Measurements from ENCODE around the gene MAST3.

DNA sequence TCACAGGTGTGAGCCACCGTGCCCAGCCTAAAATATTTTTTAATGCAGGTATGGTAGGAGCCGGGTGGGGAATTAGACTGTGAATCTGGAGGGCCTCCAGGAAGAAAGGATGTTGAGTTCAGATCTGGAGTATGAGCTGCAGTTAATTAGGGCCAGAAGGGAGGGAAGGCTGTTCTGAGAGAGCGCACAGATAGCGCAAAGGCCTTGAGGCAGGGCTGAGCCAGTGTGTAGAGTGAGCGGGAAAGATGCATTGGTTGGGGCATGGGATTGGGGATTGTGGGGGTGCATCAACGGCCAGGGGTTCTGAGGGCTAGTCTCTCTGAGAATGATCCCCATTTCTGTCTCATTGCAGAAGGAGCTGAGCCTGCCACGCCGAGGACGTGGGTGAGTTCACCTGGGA, 9.7 kb downstream of the MAST3 start:
- TF ChIP-seq, protein P1, sequence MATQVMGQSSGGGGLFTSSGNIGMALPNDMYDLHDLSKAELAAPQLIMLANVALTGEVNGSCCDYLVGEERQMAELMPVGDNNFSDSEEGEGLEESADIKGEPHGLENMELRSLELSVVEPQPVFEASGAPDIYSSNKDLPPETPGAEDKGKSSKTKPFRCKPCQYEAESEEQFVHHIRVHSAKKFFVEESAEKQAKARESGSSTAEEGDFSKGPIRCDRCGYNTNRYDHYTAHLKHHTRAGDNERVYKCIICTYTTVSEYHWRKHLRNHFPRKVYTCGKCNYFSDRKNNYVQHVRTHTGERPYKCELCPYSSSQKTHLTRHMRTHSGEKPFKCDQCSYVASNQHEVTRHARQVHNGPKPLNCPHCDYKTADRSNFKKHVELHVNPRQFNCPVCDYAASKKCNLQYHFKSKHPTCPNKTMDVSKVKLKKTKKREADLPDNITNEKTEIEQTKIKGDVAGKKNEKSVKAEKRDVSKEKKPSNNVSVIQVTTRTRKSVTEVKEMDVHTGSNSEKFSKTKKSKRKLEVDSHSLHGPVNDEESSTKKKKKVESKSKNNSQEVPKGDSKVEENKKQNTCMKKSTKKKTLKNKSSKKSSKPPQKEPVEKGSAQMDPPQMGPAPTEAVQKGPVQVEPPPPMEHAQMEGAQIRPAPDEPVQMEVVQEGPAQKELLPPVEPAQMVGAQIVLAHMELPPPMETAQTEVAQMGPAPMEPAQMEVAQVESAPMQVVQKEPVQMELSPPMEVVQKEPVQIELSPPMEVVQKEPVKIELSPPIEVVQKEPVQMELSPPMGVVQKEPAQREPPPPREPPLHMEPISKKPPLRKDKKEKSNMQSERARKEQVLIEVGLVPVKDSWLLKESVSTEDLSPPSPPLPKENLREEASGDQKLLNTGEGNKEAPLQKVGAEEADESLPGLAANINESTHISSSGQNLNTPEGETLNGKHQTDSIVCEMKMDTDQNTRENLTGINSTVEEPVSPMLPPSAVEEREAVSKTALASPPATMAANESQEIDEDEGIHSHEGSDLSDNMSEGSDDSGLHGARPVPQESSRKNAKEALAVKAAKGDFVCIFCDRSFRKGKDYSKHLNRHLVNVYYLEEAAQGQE (IDR thresholded peaks at IDR 0.05; ENCODE audit: low read depth) = no peak
- TF ChIP-seq, protein P2, sequence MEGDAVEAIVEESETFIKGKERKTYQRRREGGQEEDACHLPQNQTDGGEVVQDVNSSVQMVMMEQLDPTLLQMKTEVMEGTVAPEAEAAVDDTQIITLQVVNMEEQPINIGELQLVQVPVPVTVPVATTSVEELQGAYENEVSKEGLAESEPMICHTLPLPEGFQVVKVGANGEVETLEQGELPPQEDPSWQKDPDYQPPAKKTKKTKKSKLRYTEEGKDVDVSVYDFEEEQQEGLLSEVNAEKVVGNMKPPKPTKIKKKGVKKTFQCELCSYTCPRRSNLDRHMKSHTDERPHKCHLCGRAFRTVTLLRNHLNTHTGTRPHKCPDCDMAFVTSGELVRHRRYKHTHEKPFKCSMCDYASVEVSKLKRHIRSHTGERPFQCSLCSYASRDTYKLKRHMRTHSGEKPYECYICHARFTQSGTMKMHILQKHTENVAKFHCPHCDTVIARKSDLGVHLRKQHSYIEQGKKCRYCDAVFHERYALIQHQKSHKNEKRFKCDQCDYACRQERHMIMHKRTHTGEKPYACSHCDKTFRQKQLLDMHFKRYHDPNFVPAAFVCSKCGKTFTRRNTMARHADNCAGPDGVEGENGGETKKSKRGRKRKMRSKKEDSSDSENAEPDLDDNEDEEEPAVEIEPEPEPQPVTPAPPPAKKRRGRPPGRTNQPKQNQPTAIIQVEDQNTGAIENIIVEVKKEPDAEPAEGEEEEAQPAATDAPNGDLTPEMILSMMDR (IDR thresholded peaks at IDR 0.05 in 2 of 3, conservative IDR thresholded peaks at IDR 0.05 in 1 of 3; ENCODE audit: borderline replicate concordance in 1 of 3, insufficient read depth in 1 of 3, low read depth in 2 of 3, low read length in 2 of 3) = no peak
- TF ChIP-seq RAD21 (IDR thresholded peaks at IDR 0.05; ENCODE audit: low read depth) (no peak), POLR2A (IDR thresholded peaks at IDR 0.05; ENCODE audit: borderline replicate concordance, extremely low read depth, insufficient read depth, insufficient read length) (no peak), EZH2 (IDR thresholded peaks at IDR 0.05) (no peak)

Data from HCT116 (cell line).